ENCODE data around the gene ACSM6. TPM values are rescaled to one million over a fixed set of nuclear protein-coding genes. Genes with fewer than 3 reads are reported as not detected.

ACSM6 gene
- total and polyA plus RNA-seq, 2 of the 8 experiments (the other 6 are each of a cell fraction or from before 2014, with no cell fraction given) = 0.33 TPM; not detected in 1

GRCh38 chr10:95245425-95246055 is 51.5 kb downstream of the ACSM6 start:
- Histone ChIP-seq H4K8ac (ENCODE audit: extremely low read depth, insufficient read depth, low read length) (no peak overlapping the region), H3K23me2 (ENCODE audit: low read depth, low read length) (no peaks in the 10 kb centered on the region), H2BK120ac (replicated peaks; ENCODE audit: low read depth, low read length) (no peak overlapping the region), H3K4ac (replicated peaks; ENCODE audit: insufficient read length, low read depth, low read length) (no peak overlapping the region), H4K91ac (replicated peaks; ENCODE audit: insufficient read length, low read length) (no peak overlapping the region), H2BK15ac (ENCODE audit: low read length) (no peak overlapping the region), H4K5ac (ENCODE audit: insufficient read length, low read depth, low read length) (no peak overlapping the region), H3K14ac (ENCODE audit: insufficient read length) (no peak overlapping the region), H3K18ac (ENCODE audit: extremely low read depth, low read length) (no peak overlapping the region), H3K36me3 (ENCODE audit: control insufficient read depth in 2 of 4, insufficient read depth in 4 of 4, low read length in 3 of 4) (peaks cover 6 to 46% (median 23%) of the 10 kb centered on the region in 4 experiments), H3K4me3 (ENCODE audit: extremely low read depth in 1 of 4, insufficient read depth in 2 of 4, low read depth in 3 of 4, low read length in 4 of 4) (no peak overlapping the region), H4K20me1 (replicated peaks in 1 of 2; ENCODE audit: control insufficient read depth in 1 of 2, insufficient read depth in 2 of 2, low read length in 2 of 2) (no peaks in the 10 kb centered on the region), H3K79me1 (ENCODE audit: low read depth, low read length) (peaks cover 4% of the 10 kb centered on the region; the same call in 1 of the 2 replicates), H3K9me3 (ENCODE audit: insufficient read depth in 2 of 2, low read depth in 1 of 2, low read length in 1 of 2) (no peaks in the 10 kb centered on the region), H3K4me1 (replicated peaks in 1 of 4; ENCODE audit: control insufficient read depth in 3 of 4, insufficient read depth in 4 of 4, low read length in 3 of 4) (peaks cover 0 to 11% (median 2%) of the 10 kb centered on the region in 4 experiments; a peak in 4 of 7 replicates), H3K23ac (ENCODE audit: insufficient read length) (no peak overlapping the region), H3K27me3 (replicated peaks in 1 of 4; ENCODE audit: control insufficient read depth in 3 of 4, extremely low read depth in 1 of 4, insufficient read depth in 3 of 4, low read length in 3 of 4) (no peaks in the 10 kb centered on the region), H2AFZ (ENCODE audit: low read length) (no peak overlapping the region), H2AK5ac (ENCODE audit: low read depth, low read length) (no peak overlapping the region), H2BK5ac (ENCODE audit: low read depth, low read length) (peak overlapping the region; percentile 19; the same call in 1 of the 2 replicates), H3K79me2 (ENCODE audit: control insufficient read depth in 1 of 2, insufficient read depth in 2 of 2, low read length in 2 of 2) (peaks cover 0 to 9% of the 10 kb centered on the region in 2 experiments; a peak in 1 of 4 replicates), H3K56ac (replicated peaks; ENCODE audit: insufficient read length, low read depth, low read length) (no peak overlapping the region), H3K27ac (ENCODE audit: low read depth, low read length) (no peak overlapping the region), H2BK20ac (ENCODE audit: low read length) (no peak overlapping the region), H3K4me2 (ENCODE audit: insufficient read depth in 1 of 2, low read depth in 2 of 2, low read length in 2 of 2) (no peak overlapping the region), H3K9ac (replicated peaks in 1 of 4; ENCODE audit: extremely low read depth in 1 of 4, low read depth in 3 of 4, low read length in 3 of 4) (no peak overlapping the region), H2BK12ac (ENCODE audit: low read depth, low read length) (0 out of 2 replicates have a peak overlapping the region, but pooled peaks have one; percentile 14)
- DNase-seq (ENCODE audit: low read depth in 1 of 2, low spot score in 2 of 2) (no peak), FAIRE-seq (no peak)
- WGBS, 2 experiments (ENCODE audit: extremely low coverage in 1 of 2, insufficient coverage in 1 of 2, insufficient read length in 1 of 2, insufficient replicate concordance in 2 of 2, low coverage in 1 of 2, low lambda C conversion rate in 2 of 2, missing lambda C conversion rate in 1 of 2) = 92% methylated on average over 6 of the region's 6 CpGs; no CpG with 5 or more reads in 1 of the 2 experiments
- ChIA-PET POLR2A (ENCODE audit: partially characterized antibody) (interaction anchor here (1.3 to 6.6 kb wide), 3 partner anchors 9 to 112 kb away, joined by 3 to 57 read pairs (median 3); no protein-coding TSS in a partner anchor), CTCF (ENCODE audit: partially characterized antibody) (interaction anchor here (0.7 to 16.4 kb wide), 35 partner anchors 10 to 397 kb away, joined by 3 to 363 read pairs (median 6); partner anchors contain the start of gene PDLIM1)
- TF ChIP-seq EZH2 (IDR thresholded peaks at IDR 0.05; ENCODE audit: low read depth, low read length, severe bottlenecking) (no peak), RNF2 (IDR thresholded peaks at IDR 0.05; ENCODE audit: borderline replicate concordance, low read depth, low read length, missing control alignments, poor library complexity, severe bottlenecking) (no peak), KDM5A (IDR thresholded peaks at IDR 0.05; ENCODE audit: low read length) (no peak), TBP (IDR thresholded peaks at IDR 0.05; ENCODE audit: low read depth, low read length) (no peak), RBBP5 (IDR thresholded peaks at IDR 0.05; ENCODE audit: borderline replicate concordance, low read depth, low read length) (no peak), POLR2A (IDR thresholded peaks at IDR 0.05; ENCODE audit: control extremely low read depth in 1 of 2, low read depth in 2 of 2, low read length in 2 of 2) (no peak), EP300 (IDR thresholded peaks at IDR 0.05; ENCODE audit: borderline replicate concordance in 1 of 2, low read depth in 2 of 2, low read length in 2 of 2) (no peak), CBX8 (IDR thresholded peaks at IDR 0.05; ENCODE audit: borderline replicate concordance, low read depth, low read length) (no peak), CBX5 (IDR thresholded peaks at IDR 0.05; ENCODE audit: low read depth, low read length) (no peak)
- TF ChIP-seq, protein P1, sequence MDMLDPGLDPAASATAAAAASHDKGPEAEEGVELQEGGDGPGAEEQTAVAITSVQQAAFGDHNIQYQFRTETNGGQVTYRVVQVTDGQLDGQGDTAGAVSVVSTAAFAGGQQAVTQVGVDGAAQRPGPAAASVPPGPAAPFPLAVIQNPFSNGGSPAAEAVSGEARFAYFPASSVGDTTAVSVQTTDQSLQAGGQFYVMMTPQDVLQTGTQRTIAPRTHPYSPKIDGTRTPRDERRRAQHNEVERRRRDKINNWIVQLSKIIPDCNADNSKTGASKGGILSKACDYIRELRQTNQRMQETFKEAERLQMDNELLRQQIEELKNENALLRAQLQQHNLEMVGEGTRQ (IDR thresholded peaks at IDR 0.05; ENCODE audit: low read length) = no peak

All from H1 (cell line).